ENCODE data around the gene PTGDS. TPM values are rescaled to one million over a fixed set of nuclear protein-coding genes. Genes with fewer than 3 reads are reported as not detected.

The PTGDS gene
- total and polyA plus RNA-seq, 2 donors (not counting 1 experiment from before 2014, with no cell fraction given), result 0.13 TPM; not detected in 1

GRCh38 chr9:136973618-136974617 lies 3.4 kb upstream of the PTGDS start:
- no peak overlapping the region for H3K9ac ChIP-seq (ENCODE audit: low read length)
- no peak overlapping the region for H3K27ac ChIP-seq (ENCODE audit: low read length in 2 of 2)
- ChIA-PET POLR2A (no interaction called here), CTCF (no interaction called here)
- H3K4me3 ChIP-seq (ENCODE audit: control extremely low read depth in 1 of 5, extremely low read depth in 1 of 5, insufficient read depth in 1 of 5, low read depth in 2 of 5, low read length in 4 of 5), result no peak overlapping the region
- WGBS (ENCODE audit: insufficient coverage), result 91% methylated on average over 28 of the region's 29 CpGs
- no peak overlapping the region for H2AFZ ChIP-seq (ENCODE audit: insufficient read depth, low read depth, low read length, poor library complexity, severe bottlenecking)
- peaks cover 5% of the 10 kb centered on the region for H3K4me1 Mint-ChIP-seq
- H3K27me3 Mint-ChIP-seq, result peaks cover 6% of the 10 kb centered on the region
- TF ChIP-seq EZH2 (IDR thresholded peaks at IDR 0.05; ENCODE audit: borderline replicate concordance, insufficient read depth, low read depth, low read length, poor library complexity, severe bottlenecking) (no peak), CTCF (IDR thresholded peaks at IDR 0.05) (no peak)
- no peak for ATAC-seq (ENCODE audit: low read depth)
- H4K20me1 ChIP-seq (ENCODE audit: control insufficient read depth, insufficient read depth, low read length, poor library complexity, severe bottlenecking), result no peaks in the 10 kb centered on the region
- H3K9me3 ChIP-seq (ENCODE audit: control extremely low read depth in 1 of 3, control insufficient read depth in 2 of 3, insufficient read depth in 1 of 3, low read length in 2 of 3), result peaks cover 0 to 4% (median 0%) of the 10 kb centered on the region in 3 donors
- no peak overlapping the region for H3K4me2 ChIP-seq (replicated peaks; ENCODE audit: low read depth, low read length, poor library complexity, severe bottlenecking)
- no peak for DNase-seq
- H3K4me3 Mint-ChIP-seq, result no peak overlapping the region
- no peaks in the 10 kb centered on the region for H3K79me2 ChIP-seq (ENCODE audit: control insufficient read depth, insufficient read depth, low read length)
- H3K9me3 Mint-ChIP-seq (ENCODE audit: insufficient read depth), result no peaks in the 10 kb centered on the region
- H3K27ac Mint-ChIP-seq, result no peak overlapping the region
- H3K36me3 ChIP-seq (replicated peaks in 1 of 2; ENCODE audit: control extremely low read depth in 1 of 2, control insufficient read depth in 1 of 2, extremely low read depth in 1 of 2, insufficient read depth in 2 of 2, low read length in 1 of 2), result no peaks in the 10 kb centered on the region
- peaks cover 3 to 5% of the 10 kb centered on the region in 2 donors for H3K4me1 ChIP-seq (ENCODE audit: control insufficient read depth in 2 of 2, insufficient read depth in 2 of 2, low read length in 2 of 2)
- H3K27me3 ChIP-seq (replicated peaks in 1 of 4; ENCODE audit: control extremely low read depth in 1 of 4, control insufficient read depth in 3 of 4, insufficient read depth in 4 of 4, low read length in 3 of 4), result peaks cover 0 to 30% (median 4%) of the 10 kb centered on the region in 4 experiments
- intact Hi-C loops (cut with micrococcal nuclease), result no loop called here

All from B cell (primary cell).